AG20443 (cell line): Measurements from ENCODE around the gene FFAR2.
A peak's percentile ranks its signal among the peaks of the same experiment; 100 is the strongest.
"Not testable (repeated sequence)": the region's sequence is repeated elsewhere in the genome, so short reads cannot be mapped to it uniquely, and the experiment has no call there.

Experiments used
- DNase-seq: peaks from one replicate; pipeline ENCODE4 v3.0.0; 2012; ENCODE audit warnings: low spot score, mixed read lengths

The FFAR2 gene

DNA sequence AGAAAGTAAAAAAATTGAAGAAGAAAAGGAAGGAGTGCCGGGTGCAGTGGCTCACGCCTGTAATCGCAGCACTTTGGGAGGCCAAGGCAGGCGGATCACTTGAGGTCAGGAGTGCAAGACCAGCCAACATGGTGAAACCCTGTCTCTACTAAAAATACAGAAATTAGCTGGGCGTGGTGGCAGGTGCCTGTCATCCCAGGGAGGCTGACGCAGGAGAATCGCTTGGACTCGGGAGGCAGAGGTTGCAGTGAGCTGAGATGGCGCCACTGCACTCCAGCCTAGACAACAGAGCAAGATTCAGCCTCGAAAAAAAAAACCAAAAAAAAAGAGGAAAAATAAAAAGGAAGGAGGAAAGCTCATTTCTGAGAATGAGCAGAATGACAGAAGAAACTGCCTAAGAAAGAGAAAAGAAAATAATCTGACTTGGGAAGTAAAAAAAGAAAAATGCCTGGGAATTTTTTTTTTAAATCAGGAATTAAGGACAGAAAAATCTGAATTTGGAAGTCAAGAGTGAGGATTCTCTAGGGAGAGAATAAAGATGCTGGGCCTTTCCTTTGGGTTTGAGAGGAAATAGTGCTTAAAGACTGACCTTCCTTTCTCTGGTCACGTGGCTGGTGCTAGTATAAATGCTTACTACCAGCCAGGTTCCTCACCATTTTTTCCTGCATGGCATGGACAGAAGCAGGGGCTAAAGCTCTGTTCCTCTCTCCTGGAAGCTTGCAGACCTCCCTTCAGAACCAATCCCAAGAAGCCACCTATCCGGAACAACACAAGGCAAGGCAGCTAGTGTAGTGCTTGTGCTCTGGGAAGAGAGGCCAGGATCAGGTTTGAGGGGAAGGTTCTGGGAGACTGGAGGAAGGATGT, at the start of gene FFAR2:
TSS of gene FFAR2 (plus strand) at position 652 of the 864 bp plus-strand sequence. CDS start 1,458 bp downstream, outside the sequence.
- no peak for DNase-seq

DNA sequence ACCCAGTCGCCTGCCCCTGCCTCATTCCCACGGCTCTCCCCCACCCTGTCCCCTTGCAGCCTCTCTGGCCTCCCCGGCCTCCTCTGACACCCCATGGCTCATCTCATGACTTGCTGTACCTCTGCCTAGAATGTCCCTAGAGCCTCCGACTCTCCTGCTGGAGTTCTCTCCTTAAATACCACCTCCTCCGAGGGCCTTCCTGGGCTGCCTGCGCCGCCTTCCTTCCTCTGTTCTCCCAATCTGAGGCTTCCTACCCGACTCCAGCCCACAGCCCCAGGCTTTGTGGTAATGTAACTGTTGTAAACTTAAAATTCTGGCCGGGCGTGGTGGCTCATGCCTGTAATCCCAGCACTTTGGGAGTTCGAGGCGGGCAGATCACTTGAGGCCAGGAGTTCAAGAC, 49.5 kb upstream of the FFAR2 start:
- no peak for DNase-seq

DNA sequence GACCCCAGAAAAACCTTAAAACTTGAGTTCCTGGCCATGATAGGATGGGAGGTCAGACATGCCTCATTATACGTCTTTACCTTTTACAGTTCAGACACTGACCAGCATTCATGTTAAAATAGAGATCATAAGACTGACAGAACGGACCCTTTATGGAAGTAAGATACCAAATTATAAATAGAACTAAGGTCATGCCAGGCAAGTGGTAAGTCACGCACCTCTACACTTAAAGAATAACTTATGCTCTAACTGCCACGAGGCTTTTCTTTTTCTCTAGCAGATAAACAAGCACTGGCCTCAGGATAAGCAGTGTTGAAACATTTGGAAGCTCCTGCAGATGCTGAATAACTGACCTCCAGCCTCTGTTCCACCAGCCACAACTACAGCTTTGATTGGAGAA, 48.8 kb upstream of the FFAR2 start:
- no peak for DNase-seq

DNA sequence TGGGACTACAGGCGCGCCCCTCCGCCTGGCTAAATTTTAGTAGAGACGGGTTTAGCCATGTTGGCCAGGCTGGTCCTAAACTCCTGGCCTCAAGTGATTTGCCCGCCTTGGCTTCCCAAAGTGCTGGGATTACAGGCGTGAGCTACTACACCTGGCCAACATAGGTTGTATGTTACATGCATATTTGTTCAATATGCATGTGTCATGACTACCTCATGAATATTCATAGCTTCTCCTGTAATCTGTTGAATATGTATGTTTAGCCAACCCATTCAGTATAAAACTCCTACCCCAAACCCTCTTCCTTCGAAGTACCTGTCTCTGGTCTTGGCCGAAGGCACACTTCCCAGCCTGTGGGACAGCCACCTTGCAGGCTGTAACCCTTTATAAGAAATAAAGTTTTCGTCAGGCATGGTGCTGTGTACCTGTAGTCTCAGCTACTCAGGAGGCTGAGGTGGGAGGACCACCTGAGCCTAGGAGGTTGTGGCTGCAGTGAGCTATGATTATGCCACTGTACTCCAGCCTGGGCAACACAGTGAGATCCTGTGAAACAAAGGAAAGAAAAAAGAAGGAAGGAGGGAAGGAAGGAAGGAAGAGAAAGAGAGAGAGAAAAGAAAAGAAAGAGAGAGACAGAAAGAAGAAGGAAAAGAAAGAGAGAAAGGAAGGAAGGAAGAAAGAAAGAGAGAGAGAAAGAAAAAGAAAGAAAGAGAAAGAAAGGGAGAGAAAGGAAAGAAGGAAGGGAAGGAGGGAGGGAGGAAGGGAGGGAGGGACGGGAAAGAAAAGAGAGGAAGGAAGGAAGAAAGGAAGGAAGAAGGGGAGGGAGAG, 47.9 kb upstream of the FFAR2 start:
- DNase-seq, result no peak

DNA sequence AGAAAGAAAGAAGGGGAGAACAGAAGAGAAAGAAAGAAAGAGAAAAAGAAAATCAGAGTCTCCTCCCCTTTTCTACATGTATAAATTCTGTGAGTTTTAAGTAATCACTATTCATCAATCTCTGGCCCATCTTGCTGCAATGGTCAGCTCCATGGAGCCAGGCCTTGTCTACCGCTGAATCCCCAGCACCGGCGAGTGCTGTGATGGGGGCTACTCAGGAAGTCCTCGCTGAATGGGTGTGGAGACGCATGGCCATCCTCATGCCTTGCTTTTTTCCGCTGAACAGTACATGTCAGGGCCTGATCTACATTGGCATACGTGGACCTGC, 47.3 kb upstream of the FFAR2 start:
- no peak for DNase-seq

DNA sequence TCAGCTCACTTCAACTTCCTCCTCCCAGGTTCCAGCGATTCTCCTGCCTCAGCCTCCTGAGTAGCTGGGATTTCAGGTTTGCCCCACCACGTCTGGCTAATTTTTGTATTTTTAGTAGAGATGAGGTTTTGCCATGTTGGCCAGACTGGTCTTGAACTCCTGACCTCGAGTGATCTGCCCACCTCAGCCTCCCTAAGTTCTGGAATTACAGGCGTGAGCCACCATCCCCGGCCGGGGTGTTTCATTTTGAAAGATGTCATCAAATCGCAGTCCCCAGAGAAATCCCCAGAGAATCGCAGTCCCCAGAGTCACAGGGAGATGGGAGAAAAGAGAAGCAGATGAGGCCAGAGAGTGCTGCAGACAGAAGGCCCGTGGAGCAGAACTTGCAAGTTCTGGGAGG, 46.6 kb upstream of the FFAR2 start:
- not testable (repeated sequence) for DNase-seq

DNA sequence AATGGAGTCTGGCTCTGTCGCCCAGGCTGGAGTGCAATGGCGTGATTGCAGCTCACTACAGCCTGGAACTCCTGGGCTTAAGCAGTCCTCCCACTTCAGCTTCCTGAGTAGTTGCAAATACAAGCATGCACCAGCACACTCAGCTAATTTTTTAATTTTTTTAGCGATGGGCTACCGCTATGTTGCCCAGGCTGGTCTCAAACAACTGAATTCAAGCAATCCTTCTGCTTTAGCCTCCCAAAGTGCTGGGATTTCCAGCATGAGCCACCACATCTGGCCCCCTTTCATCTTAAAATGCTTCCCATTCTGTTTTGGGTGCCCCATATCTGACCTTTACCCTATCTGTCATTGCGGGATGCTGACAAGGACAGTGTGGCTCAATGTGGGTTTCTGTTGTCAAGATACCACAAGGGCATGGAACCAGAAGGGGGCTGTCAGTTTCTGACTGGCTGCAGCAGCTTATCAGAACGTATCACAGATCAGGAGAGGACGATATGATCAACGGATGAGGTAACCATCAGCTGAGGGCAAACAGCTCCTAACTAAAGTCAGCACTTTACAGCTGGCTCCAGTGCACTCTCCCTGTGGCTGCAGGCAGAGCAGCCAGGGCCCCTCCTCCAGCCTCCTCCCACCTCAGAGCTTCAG, 44.8 kb upstream of the FFAR2 start:
- DNase-seq, result no peak

DNA sequence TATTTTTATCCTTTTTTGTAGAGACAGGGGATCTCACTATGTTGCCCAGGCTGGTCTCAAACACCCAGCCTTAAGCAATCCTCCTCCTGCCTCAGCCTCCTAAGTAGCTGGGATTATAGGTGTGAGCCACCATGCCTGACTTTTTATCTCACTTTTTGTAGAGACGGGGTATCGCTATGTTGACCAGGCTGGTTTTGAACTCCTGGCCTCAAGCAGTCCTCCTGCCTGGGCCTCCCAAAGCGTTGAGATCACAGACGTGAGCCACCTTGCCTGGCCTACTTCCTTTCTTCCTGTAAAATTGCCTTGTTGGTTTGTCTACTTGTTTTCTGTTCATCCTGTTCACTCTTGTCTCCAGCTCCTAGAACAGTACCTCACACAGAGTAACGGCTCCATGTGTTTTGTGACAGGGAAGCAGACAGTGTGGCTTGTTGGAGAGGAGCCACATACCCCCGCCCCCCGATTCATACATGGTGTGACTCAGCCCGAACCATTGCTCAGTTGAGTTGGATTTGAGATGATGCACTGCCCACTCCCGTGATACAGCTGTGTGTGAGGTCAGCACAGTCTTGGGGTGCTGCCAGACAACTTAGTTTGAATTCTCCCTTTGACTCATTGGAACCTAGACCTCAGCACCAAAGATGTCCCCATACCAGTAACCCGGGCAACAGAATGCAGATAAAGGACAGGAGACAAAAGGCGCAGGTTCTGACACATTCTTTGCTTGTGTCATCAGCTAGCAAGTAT, 43.0 kb upstream of the FFAR2 start:
- DNase-seq, result peak; percentile 92

DNA sequence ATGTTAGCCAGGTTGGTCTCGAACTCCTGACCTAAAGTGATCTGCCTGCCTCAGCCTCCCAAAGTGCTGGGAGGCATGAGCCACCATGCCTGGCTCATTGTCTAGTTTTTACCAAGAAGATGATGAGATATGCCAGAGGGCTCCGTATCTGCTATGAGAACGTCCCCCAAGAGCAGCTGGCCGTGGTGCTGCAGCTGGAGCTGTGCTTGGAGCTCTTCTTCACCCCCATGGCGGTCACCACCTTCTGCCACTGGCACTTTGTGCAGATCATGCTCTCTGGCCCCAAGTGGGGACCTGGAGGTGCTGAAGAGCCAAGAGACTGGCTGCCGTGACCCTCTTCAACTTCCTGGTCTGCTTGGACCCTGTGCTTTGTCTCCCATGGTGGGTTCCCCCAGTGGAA, 40.4 kb upstream of the FFAR2 start:
- DNase-seq, result no peak

DNA sequence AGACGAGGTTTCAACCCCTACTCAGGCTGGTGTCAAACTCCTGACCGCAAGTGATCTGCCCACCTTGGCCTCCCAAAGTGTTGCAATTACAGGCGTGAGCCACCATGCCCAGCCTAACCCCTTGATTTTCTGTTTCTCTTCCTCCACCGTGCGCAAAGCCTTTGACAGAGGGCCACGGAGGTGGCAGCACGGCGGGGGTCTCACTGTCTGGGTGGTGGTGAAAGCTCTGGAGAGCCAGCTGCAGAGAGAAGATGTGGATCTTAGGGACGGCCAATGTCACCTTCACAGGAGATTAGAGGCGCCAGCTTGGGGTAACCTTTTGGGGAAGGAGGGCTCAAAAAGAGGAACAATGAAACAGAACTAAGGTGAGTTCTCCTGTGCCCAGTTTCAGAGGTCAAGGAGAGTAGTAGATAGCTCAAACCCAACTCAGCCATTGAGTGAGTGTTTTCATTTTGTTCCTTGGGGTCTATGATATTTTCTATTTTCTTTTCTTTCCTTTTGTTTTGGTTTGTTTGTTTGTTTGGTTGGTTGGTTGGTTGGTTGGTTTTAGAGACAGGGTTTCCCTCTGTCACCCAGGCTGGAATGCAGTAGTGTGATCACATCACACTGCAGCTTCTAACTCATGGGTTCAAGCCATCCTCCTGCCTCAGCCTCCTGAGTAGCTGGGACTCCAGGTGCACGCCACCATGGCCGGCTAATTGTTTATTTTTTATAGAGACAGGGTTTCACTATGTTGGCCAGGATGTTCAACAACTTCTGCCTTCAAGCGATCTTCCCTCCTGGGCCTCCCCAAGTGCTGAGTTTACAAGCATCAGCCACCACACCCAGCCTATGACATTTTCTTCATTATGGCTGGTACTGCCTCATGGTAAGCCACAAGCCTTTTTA, 39.5 kb upstream of the FFAR2 start:
- DNase-seq, result no peak

DNA sequence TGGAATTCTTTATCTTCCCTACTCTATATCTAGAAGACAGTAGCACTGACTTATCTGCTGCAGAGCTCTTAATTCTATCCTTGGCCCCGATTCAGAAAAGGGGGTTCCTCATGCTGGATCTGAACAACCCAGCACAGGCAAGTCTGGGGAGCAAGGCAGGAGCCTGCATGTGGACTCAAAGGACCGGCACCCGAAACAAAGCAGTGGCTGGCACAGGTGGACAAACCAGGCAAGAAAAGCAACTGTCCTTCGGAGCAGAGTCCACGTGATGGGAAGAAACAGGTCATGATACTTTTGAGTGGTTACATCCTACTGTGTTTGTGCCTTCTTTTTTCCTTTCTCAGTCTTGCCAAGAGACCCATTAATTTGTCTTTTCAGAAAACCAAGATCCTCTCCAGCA, 38.9 kb upstream of the FFAR2 start:
- DNase-seq, result no peak

DNA sequence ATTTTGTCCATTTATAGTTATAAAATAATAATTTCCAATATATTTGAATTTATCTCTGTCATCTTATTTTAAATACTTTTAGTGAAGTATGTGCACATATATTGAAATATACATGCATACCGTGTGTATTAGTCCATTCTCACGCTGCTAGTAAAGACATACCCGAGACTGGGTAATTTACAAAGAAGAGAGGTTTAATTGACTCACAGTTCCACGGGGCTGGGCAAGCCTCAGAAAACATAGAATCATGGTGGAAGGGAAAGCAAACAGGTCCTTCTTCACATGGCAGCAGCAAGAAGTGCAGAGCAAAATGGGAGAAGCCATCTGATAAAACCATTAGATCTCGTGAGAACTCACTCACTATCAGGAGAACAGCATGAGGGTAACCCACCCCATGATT, 37.6 kb upstream of the FFAR2 start:
- no peak for DNase-seq

DNA sequence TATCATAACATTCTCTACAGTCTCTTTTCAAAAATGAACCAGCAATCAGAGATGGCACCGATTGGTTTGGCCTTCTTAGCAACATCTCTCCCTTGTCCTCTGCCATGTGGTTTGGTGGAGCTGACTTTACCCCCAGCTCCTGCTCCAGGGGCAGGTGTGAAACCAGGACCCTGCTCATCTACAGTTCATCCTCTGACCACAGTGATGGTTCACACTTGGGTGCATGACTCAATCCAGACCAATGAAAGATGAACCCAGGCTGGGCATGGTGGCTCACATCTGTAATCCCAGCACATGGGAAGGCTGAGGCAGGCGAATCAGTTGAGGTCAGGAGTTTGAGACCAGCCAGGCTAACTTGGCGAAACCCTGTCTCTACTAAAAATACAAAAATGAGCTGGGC, 33.6 kb upstream of the FFAR2 start:
- no peak for DNase-seq

DNA sequence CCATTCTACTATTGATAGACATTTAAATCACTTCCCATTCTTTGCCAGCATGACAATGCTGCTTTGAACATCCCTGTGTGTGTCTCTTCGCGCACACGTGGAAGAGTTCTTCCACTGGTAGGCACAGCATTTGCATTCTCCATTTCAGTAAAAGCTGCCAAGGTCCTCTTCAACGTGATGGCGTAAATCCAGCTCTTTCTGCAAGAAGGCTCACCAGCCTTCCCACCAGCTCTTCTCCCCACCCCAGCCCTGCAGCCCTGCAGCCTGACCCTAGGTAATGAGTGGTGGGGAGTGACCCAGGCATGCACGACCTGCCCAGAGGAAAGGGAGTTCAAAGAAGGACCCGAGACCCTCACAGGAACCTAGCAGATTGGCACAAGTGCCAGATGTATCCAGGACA, 31.7 kb upstream of the FFAR2 start:
- no peak for DNase-seq

DNA sequence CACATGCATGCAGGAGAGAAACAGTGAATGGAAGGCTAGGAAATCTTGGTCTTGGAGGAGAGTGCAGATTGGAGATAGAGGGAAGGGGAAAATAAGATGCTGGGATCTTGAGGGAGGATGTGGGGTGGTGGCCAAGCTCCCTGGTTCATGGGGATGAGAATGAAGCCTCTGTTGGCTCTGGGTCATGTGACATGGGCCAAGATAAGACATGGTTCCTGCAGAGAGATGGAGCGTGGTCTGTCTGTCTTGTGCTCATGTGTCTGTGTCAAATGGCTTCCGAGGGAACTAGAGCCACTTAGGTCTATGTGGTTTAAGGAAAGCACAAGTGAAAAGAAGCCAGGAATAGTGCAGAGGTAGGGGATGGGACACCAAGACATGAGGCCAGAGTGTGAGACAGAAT, 30.8 kb upstream of the FFAR2 start:
- no peak for DNase-seq

DNA sequence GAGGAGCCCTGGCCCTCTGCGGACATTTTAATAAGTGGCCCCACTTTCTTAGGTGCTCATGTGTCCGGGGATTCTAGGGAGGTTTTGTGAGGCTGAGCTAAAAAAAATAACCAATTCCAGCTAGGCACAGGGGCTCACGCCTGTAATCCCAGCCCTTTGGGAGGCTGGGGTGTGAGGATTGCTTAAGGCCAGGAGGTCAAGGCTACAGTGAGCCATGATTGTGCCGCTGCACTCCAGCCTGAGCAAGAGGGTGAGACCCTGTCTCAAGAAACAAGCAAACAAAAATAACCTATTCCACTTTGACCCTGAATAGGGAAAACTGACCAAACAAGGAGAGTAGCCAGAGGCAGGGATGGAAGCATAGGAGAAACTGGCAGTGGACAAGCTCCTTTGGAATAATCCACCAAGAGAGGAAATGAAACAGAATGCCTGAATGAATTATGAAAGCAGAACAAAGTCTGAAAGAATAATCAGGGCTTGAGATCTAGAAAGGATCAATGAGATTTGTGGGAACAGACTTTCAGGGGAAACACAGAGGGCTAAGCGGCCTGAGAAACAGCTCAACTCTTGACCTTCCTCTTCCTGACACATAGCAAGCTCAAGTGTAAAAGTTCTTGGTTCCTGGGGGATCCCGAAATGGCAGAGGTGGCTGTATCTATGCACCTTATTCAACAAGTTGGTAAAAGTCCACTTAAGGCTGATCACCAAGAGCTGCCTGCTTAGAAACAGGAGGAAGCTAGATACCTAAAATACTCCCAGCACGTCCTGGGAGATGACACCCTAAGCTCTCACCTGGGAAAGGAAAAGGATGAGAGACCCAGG, 30.1 kb upstream of the FFAR2 start:
- DNase-seq, result no peak

DNA sequence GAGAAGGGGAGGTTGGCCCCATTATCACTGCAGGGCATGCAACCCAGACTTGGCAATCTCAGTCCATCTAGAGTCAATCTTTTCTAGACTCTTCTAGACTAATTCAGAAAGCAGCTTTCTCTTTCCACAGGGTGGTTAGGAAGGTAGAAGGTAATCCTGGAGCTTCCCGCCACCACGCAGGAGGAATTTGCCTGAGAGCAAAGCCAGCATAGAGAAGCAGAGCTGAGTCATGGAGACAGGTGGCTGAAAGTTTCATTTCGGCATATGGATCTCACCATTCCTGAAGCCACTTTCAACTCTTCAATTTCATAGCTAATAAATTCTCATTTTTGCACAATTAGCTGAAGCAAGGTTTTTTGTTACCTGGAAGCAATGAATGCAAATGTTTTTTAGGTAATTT, 29.0 kb upstream of the FFAR2 start:
- no peak for DNase-seq

DNA sequence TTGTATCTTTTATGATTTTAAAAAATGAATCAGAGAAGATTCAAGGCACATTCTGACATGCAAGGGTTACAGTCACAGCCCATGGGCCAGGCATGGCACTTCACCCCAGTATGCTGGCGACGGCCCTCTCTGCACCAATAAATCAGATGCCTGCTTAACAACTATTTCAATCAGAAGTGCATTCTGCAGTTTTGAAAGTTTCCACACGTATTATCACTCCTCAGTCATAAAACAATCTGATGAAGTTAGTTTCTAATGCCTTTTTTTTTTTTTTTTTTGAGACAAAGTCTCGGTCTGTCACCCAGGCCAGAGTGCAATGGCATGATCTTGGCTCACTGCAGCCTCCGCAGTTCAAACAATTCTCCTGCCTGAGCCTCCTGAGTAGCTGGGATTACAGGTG, 28.3 kb upstream of the FFAR2 start:
- DNase-seq, result no peak

DNA sequence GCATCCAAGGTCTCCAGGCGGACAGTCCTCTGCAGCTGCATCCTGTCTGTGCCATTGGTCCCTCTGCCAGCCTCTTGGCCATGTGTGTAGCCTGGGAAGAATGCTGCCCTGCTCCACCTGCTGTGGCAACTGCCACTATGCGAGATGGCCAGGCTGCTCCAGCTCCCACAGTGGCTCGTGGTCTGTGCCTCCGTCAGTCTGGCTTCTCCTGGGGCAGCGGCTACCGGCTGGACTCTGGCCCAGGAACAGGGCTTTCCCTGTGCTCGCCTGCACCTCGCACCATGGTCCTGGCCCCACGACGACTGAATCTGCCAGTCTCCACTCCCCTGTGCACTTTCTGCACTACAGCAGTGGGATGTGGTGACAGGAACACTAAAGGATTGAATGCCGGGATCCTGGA, 26.7 kb upstream of the FFAR2 start:
- DNase-seq, result no peak

DNA sequence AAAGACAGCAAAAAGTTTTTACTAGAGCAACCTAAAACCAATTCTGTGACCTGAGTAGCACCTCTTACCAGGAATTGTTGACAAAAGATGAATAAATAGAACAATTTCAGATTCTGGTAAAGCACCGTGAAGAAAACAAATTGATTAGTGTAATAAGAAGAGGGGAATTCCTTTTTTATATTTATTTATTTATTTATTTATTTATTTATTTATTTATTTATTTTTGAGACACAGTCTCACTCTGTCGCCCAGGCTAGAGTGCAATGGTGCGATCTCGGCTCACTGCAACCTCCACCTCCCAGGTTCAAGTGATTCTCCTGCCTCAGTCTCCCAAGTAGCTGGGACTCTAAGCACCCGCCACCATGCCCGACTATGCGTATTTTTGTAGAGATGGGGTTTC, 24.7 kb upstream of the FFAR2 start:
- DNase-seq, result not testable (repeated sequence)
